ENCODE results near the gene INPP5A. TPM values are rescaled to one million over a fixed set of nuclear protein-coding genes. Genes with fewer than 3 reads are reported as not detected.

INPP5A gene
- total RNA-seq, 1 donor from 2014 or later: 29.5 TPM

DNA sequence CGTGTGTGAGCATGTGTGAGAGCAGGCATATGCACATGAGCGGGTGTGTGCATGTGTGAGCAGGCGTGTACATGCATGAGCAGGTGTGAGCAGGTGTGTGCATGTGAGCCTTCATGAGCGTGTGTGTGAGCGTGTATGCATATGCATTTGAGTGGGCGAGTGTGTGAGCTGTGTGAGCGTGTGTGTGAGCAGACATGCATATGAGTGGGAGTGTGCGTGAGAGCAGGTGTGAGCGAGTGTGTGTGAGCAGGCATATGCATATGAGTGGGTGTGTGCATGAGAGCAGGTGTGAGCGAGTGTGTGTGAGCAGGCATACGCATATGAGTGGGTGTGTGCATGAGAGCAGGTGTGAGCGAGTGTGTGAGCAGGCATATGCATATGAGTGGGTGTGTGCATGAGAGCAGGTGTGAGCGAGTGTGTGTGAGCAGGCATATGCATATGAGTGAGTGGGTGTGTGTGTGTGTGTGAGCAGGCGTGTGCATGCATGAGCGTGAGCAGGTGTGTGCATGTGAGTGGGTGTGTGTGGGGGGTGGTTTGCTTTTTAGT, 217.7 kb downstream of the INPP5A start:
- peak; percentile 13 for FAIRE-seq
- TF ChIP-seq, protein P1, sequence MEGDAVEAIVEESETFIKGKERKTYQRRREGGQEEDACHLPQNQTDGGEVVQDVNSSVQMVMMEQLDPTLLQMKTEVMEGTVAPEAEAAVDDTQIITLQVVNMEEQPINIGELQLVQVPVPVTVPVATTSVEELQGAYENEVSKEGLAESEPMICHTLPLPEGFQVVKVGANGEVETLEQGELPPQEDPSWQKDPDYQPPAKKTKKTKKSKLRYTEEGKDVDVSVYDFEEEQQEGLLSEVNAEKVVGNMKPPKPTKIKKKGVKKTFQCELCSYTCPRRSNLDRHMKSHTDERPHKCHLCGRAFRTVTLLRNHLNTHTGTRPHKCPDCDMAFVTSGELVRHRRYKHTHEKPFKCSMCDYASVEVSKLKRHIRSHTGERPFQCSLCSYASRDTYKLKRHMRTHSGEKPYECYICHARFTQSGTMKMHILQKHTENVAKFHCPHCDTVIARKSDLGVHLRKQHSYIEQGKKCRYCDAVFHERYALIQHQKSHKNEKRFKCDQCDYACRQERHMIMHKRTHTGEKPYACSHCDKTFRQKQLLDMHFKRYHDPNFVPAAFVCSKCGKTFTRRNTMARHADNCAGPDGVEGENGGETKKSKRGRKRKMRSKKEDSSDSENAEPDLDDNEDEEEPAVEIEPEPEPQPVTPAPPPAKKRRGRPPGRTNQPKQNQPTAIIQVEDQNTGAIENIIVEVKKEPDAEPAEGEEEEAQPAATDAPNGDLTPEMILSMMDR (IDR thresholded peaks at IDR 0.05; ENCODE audit: insufficient read depth, low read length, severe bottlenecking): no peak
- no peak for DNase-seq (ENCODE audit: low read depth)
- H3K36me3 ChIP-seq (ENCODE audit: control insufficient read depth, insufficient read depth, low read length): no peaks in the 10 kb centered on the region
- H3K4me3 ChIP-seq (ENCODE audit: low read depth, low read length): no peak overlapping the region
- H3K27me3 ChIP-seq (ENCODE audit: control insufficient read depth, insufficient read depth, low read length): no peaks in the 10 kb centered on the region

DNA sequence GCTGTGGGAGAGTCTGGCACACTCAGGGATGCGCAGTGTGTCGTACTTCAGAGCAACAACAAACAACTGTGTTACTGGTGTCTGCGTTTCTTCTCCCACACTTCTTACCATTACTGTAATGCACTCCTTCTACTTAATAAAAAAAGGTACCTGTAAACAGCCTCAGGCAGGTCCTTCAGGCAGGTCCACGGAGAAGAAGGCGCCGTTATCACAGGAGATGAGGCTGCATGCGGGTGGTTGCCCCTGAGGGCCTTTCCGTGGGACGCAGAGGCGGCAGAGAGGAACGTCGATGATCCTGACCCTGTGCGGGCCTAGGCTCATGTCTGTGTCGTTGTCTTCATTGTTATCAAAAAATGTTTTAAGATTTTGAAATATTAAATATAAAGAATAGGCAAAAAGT, 219.0 kb downstream of the INPP5A start:
- no peak for FAIRE-seq
- Histone ChIP-seq H3K36me3 (ENCODE audit: control insufficient read depth, insufficient read depth, low read length) (no peaks in the 10 kb centered on the region), H3K4me3 (ENCODE audit: low read depth, low read length) (no peak overlapping the region), H3K27me3 (ENCODE audit: control insufficient read depth, insufficient read depth, low read length) (no peaks in the 10 kb centered on the region)
- TF ChIP-seq, protein P1 (IDR thresholded peaks at IDR 0.05; ENCODE audit: insufficient read depth, low read length, severe bottlenecking): no peak
- DNase-seq (ENCODE audit: low read depth): no peak

DNA sequence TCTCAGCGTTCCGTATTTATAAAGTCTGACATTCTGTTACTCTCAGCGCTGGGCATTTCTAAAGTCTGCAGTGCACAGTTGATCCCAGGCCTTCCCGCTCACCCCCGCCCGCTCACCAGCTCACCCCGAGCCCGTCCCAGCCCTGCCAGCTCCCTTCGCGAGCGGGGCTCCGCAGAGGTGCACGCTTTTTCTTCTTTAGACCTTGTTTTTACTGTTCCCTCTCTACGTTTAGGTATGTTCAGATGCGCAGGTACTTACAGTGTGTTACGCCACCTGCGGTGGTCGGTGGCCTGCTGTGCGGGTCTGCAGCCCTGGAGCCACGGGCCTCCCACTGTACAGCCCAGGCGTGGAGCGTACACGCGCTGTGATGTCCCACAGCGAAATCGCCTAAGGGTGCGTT, 219.6 kb downstream of the INPP5A start:
- Histone ChIP-seq H3K36me3 (ENCODE audit: control insufficient read depth, insufficient read depth, low read length) (no peaks in the 10 kb centered on the region), H3K4me3 (ENCODE audit: low read depth, low read length) (no peak overlapping the region), H3K27me3 (ENCODE audit: control insufficient read depth, insufficient read depth, low read length) (no peaks in the 10 kb centered on the region)
- TF ChIP-seq, protein P1 (IDR thresholded peaks at IDR 0.05; ENCODE audit: insufficient read depth, low read length, severe bottlenecking): no peak
- DNase-seq (ENCODE audit: low read depth) (no peak), FAIRE-seq (no peak)

DNA sequence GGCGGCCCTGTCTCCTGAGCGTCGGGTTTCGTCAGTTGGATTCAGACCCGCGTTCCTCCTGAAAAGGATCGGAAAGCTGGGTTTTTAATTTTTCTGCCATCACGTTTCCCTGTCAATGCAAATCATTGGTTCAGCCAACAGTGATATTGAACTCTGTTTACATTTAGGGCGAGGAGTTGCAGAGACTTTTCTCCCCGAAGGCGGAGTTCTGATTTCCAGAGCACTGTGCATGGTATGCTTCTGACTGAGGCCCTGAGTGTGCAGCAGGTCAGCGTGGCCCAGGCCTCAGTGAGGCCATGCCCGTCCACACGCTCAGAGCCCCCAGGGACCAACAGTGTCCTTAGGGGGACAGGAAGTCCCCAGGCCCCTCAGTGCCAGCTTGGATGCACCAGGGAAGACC, 221.3 kb downstream of the INPP5A start:
- DNase-seq (ENCODE audit: low read depth): no peak
- H3K27me3 ChIP-seq (ENCODE audit: control insufficient read depth, insufficient read depth, low read length): no peaks in the 10 kb centered on the region
- no peaks in the 10 kb centered on the region for H3K36me3 ChIP-seq (ENCODE audit: control insufficient read depth, insufficient read depth, low read length)
- no peak overlapping the region for H3K4me3 ChIP-seq (ENCODE audit: low read depth, low read length)
- no peak for FAIRE-seq
- TF ChIP-seq, protein P1 (IDR thresholded peaks at IDR 0.05; ENCODE audit: insufficient read depth, low read length, severe bottlenecking): no peak

DNA sequence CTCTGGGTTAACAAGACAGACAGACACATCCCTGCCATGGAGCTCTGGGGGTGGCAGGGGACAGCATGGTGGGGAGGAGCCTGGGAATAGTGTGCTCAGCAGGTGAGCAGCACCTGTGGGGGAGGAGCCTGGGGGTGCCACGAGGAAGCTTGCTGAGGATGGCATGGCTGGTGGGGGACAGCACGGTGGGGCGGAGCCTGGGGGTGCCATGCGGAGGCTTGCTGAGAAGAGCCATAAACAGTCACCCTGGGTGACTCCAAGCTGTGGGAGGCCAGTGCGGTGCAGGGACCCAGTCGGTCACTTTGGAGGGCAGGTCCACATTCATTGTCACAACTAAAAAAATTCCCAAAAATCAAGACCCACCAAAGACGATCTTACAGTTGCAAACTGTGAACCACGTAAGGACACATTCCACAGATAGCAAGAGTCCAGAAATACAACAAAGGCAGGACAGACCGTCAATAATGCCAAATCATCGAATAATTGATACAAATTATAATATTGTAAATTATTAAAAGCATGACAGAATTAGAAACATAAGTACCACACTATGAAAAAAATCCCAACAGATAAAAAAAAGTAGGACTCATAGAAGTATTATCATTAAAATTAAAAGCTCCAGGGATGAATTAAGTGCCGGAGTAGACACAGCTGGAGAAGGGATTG, 223.9 kb downstream of the INPP5A start:
- H3K36me3 ChIP-seq (ENCODE audit: control insufficient read depth, insufficient read depth, low read length): no peaks in the 10 kb centered on the region
- H3K4me3 ChIP-seq (ENCODE audit: low read depth, low read length): no peak overlapping the region
- DNase-seq (ENCODE audit: low read depth) (no peak), FAIRE-seq (no peak)
- H3K27me3 ChIP-seq (ENCODE audit: control insufficient read depth, insufficient read depth, low read length): no peaks in the 10 kb centered on the region
- TF ChIP-seq, protein P1 (IDR thresholded peaks at IDR 0.05; ENCODE audit: insufficient read depth, low read length, severe bottlenecking): no peak

DNA sequence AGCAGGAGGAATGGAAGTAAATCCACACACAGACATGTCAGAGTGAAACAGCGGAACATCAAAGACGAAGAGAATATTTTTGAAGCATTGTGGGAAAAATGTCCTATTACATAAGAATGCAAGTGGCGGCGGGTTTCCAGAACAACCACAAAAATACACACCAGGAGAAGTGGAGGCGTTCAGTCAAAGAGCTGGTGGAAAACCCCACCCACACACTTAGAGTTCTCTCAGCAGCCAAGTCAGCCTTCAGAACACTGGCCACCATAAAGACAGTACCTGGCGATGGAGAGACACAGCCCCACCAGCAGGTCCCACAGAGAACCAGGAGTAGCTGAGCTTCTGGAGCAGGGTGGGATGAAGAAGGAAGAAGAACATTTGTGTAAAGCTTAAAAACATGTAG, 224.7 kb downstream of the INPP5A start:
- no peaks in the 10 kb centered on the region for H3K36me3 ChIP-seq (ENCODE audit: control insufficient read depth, insufficient read depth, low read length)
- no peak overlapping the region for H3K4me3 ChIP-seq (ENCODE audit: low read depth, low read length)
- DNase-seq (ENCODE audit: low read depth) (no peak), FAIRE-seq (no peak)
- no peaks in the 10 kb centered on the region for H3K27me3 ChIP-seq (ENCODE audit: control insufficient read depth, insufficient read depth, low read length)
- TF ChIP-seq, protein P1 (IDR thresholded peaks at IDR 0.05; ENCODE audit: insufficient read depth, low read length, severe bottlenecking): no peak

Measured in bronchial epithelial cell (primary cell).